OCI-M1 (cell line): Measurements from ENCODE around the gene SKIL.

Experiments used
- DNase-seq: peaks from one replicate; lab custom pipeline; 2025; lab: John Stamatoyannopoulos, UW

SKIL gene

GRCh38 chr3:170437696-170438407 is 80.3 kb downstream of the SKIL start:
- DNase-seq, result peak; percentile 21

GRCh38 chr3:170438836-170439235 is 81.3 kb downstream of the SKIL start:
- DNase-seq, result no peak

GRCh38 chr3:170440344-170440743 is 82.8 kb downstream of the SKIL start:
- DNase-seq, result no peak

GRCh38 chr3:170441412-170441811 is 83.9 kb downstream of the SKIL start:
- no peak for DNase-seq

GRCh38 chr3:170442947-170443346 is 85.4 kb downstream of the SKIL start:
- no peak for DNase-seq

GRCh38 chr3:170443457-170443856 is 85.9 kb downstream of the SKIL start:
- no peak for DNase-seq
